Neutrophil (primary cell): Measurements from ENCODE around the gene PNMA6E.

Source experiments
- H3K27ac ChIP-seq: fragments of 200-600 bp; sonication (generic); 2 replicates; pipeline ENCODE4 v1.5.1; 2016; ENCODE audit warnings: mild to moderate bottlenecking, moderate library complexity
- H3K27me3 ChIP-seq: fragments of 200-600 bp; sonication (generic); 2 replicates; pipeline ENCODE4 v1.6.0; 2016; ENCODE audit warnings: mild to moderate bottlenecking
- H3K36me3 ChIP-seq: fragments of 200-600 bp; sonication (generic); 2 replicates; pipeline ENCODE4 v1.5.1; 2017
- H3K4me1 ChIP-seq, 2 experiments: fragments of 200-600 bp in 1 of 2; sonication (generic) in 1 of 2; 1 replicate in 1 of 2; 2 replicates in 1 of 2; pipeline versions ENCODE4 v1.5.1 to v1.6.1; 2013 to 2016; ENCODE audit warnings: low read depth in 1 of 2, low read length in 1 of 2, mild to moderate bottlenecking in 1 of 2, moderate library complexity in 1 of 2; ENCODE audit not compliant: control insufficient read depth in 1 of 2, insufficient read depth in 1 of 2
- H3K4me3 ChIP-seq, 2 experiments: fragments of 200-600 bp in 1 of 2; sonication (generic) in 1 of 2; 1 replicate in 1 of 2; 2 replicates in 1 of 2; pipeline ENCODE4 v1.5.1; 2013 to 2016; ENCODE audit warnings: low read depth in 1 of 2, low read length in 1 of 2, mild to moderate bottlenecking in 1 of 2, moderate library complexity in 1 of 2
- H3K9me3 ChIP-seq: fragments of 200-600 bp; sonication (generic); 2 replicates; pipeline ENCODE4 v1.5.1; 2016
- TF ChIP-seq, protein P1 (sequence below): fragments of 200-600 bp; sonication (generic); IDR thresholded peaks from 2 replicates; pipeline ENCODE4 v1.5.1; 2016; ENCODE audit warnings: antibody characterized with exemption

PNMA6E gene

DNA sequence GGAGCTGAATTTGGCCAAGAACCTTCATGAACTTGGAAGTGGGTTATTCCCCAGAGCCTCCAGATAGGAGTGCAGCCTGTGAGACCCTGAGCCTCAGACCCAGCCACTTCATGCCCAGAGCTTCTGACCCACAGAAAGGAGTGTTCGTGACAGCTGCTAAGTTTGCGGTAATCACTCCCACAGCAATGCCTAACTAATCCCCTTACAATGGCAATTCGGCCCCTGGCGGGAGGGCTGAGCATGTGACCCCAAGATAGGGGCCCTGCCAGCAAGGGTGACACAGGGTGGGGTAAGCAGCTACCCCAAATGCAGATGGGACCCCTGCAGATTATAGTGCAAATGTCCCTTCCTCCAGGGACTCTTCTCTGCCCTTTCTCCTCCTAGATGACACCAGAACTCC lies 22.5 kb downstream of the PNMA6E start:
- Histone ChIP-seq H3K9me3 (no peaks in the 10 kb centered on the region), H3K27ac (no peak overlapping the region), H3K4me3 (no peak overlapping the region), H3K4me1 (no peaks in the 10 kb centered on the region), H3K36me3 (no peaks in the 10 kb centered on the region), H3K27me3 (no peaks in the 10 kb centered on the region)
- TF ChIP-seq, protein P1, sequence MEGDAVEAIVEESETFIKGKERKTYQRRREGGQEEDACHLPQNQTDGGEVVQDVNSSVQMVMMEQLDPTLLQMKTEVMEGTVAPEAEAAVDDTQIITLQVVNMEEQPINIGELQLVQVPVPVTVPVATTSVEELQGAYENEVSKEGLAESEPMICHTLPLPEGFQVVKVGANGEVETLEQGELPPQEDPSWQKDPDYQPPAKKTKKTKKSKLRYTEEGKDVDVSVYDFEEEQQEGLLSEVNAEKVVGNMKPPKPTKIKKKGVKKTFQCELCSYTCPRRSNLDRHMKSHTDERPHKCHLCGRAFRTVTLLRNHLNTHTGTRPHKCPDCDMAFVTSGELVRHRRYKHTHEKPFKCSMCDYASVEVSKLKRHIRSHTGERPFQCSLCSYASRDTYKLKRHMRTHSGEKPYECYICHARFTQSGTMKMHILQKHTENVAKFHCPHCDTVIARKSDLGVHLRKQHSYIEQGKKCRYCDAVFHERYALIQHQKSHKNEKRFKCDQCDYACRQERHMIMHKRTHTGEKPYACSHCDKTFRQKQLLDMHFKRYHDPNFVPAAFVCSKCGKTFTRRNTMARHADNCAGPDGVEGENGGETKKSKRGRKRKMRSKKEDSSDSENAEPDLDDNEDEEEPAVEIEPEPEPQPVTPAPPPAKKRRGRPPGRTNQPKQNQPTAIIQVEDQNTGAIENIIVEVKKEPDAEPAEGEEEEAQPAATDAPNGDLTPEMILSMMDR: no peak

DNA sequence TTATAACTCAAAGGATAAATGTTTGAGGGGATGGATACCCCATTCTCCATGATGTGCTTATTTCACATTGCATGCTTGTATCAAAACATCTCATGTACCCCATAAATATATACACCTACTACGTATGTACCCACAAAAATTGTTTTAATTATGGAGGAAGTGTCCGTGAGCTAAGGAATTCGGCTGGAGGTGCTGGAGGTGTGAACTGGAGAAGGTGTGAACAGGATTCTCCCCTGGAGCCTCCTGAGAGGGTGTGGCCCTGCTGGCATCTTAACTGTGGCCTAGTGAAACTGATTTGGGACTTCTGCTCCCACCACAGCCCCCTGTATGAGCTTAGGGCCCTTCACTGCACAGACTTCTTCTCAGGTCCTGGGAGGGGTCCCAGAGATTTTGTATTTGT lies 23.4 kb downstream of the PNMA6E start:
- Histone ChIP-seq H3K9me3 (no peaks in the 10 kb centered on the region), H3K27ac (no peak overlapping the region), H3K4me1 (no peaks in the 10 kb centered on the region), H3K4me3 (no peak overlapping the region), H3K36me3 (no peaks in the 10 kb centered on the region), H3K27me3 (no peaks in the 10 kb centered on the region)
- TF ChIP-seq, protein P1: no peak

DNA sequence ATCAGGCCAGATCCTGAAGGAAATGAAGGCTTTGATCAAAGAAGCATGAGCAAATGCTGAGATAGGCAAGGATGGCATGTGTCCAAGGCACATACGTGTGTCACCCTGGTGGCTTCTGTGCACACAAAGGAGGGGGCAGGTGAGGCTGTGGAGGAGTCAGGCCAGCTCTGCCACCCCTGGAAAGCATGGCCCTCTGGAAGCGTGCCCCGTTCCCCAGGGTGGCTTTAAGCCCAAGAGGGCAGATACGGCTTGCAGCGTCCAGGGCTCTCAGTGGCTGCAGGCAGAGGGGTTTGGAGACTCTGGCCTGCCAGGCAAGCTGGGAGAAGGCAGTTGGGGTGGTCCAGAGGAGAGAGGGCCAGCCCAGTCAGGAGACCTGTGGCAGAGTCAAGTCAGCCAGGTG lies 25.6 kb downstream of the PNMA6E start:
- Histone ChIP-seq H3K27ac (no peak overlapping the region), H3K36me3 (no peaks in the 10 kb centered on the region), H3K27me3 (no peaks in the 10 kb centered on the region), H3K4me3 (no peak overlapping the region), H3K4me1 (no peaks in the 10 kb centered on the region), H3K9me3 (no peaks in the 10 kb centered on the region)
- TF ChIP-seq, protein P1: no peak

DNA sequence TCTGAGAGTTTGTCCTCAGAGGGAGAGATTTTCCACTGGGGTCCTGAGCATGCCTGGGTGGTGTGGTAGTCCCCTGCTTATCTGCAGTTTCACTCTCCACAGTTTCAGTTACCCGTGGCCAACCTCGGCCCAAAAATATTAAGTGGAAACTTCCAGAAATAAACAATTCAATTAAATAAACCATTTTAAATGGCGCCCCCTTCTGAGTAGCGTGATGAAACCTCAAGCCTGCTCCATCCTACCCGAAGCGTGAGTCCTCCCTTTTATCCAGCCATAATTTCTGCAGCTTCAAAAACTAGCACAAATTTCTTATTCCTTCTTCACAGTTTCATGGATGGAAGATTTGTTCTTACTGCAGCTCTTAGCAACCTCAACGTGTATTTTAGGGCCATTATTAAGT lies 26.7 kb downstream of the PNMA6E start:
- no peaks in the 10 kb centered on the region for H3K9me3 ChIP-seq
- TF ChIP-seq, protein P1: no peak
- H3K27ac ChIP-seq: no peak overlapping the region
- H3K27me3 ChIP-seq: no peaks in the 10 kb centered on the region
- no peaks in the 10 kb centered on the region for H3K4me1 ChIP-seq
- H3K36me3 ChIP-seq: no peaks in the 10 kb centered on the region
- H3K4me3 ChIP-seq: no peak overlapping the region

DNA sequence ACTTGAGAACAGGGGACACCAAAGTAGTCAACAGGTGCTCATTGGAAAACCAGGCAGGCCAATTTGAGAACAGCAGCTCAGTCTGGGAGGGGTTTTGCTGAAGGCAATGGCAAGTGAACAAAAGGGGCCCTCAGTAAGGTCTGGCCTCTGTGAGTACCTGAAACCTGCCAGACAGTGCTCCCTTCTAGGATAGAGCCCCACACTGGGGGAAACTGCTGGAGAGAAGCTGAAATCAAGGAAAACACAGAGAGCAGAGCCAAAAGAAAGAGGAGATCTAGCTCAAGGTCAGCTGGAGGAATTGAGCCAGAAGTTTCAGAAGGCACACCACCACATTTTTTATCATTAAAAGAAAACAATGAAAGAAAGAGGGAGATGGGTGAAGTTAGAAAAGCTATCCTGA lies 28.2 kb downstream of the PNMA6E start:
- TF ChIP-seq, protein P1: no peak
- H3K4me3 ChIP-seq: no peak overlapping the region
- no peaks in the 10 kb centered on the region for H3K4me1 ChIP-seq
- no peaks in the 10 kb centered on the region for H3K9me3 ChIP-seq
- no peaks in the 10 kb centered on the region for H3K36me3 ChIP-seq
- H3K27me3 ChIP-seq: no peaks in the 10 kb centered on the region
- no peak overlapping the region for H3K27ac ChIP-seq

DNA sequence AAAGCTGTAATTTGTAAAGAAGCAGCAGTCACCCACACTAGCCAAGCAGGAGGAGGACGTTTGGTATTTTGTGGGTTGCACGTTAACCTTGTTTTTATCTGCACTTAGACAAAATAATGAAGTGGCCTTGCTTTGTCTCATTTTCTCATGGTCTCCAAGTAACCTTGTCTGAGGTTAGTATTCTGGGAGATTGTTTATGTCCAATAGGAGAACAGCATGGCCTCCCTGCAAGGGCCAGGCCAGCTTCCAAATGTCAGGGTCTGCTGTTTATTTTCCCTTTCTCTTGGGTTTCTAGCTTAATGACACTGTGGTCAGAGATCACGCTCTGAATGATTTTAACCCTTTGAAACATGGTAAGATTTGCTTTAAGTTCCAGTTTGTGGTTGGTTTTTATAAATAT lies 29.9 kb downstream of the PNMA6E start:
- no peak overlapping the region for H3K4me3 ChIP-seq
- H3K9me3 ChIP-seq: no peaks in the 10 kb centered on the region
- no peak overlapping the region for H3K27ac ChIP-seq
- TF ChIP-seq, protein P1: no peak
- H3K36me3 ChIP-seq: no peaks in the 10 kb centered on the region
- H3K4me1 ChIP-seq: no peaks in the 10 kb centered on the region
- no peaks in the 10 kb centered on the region for H3K27me3 ChIP-seq
